K562 (cell line): Measurements from ENCODE around the gene POLR2H. TPM values are rescaled to one million over a fixed set of nuclear protein-coding genes. Genes with fewer than 3 reads are reported as not detected.

Experiments used
- C11orf30 ChIP-seq: fragments of 450-650 bp; IDR thresholded peaks from 2 replicates; pipeline ENCODE4 v1.6.1; 2016; ENCODE audit warnings: low read depth, mild to moderate bottlenecking
- CC2D1A ChIP-seq: fragments of 450-650 bp; IDR thresholded peaks from 2 replicates; pipeline ENCODE4 v1.6.1; 2017; ENCODE audit warnings: mild to moderate bottlenecking
- CREM ChIP-seq: IDR thresholded peaks from 2 replicates; pipeline ENCODE4 v1.6.1; 2014; ENCODE audit warnings: antibody characterized with exemption, low read depth
- E2F5 ChIP-seq: sonication (generic); formaldehyde crosslinking; IDR thresholded peaks from 2 replicates; pipeline ENCODE4 v1.8.0; 2022; ENCODE audit warnings: mild to moderate bottlenecking, missing genetic modification reagents
- IRF1 ChIP-seq: sonication (generic); formaldehyde crosslinking; IDR thresholded peaks from 2 replicates; pipeline ENCODE4 v1.8.0; 2022; ENCODE audit warnings: missing genetic modification reagents, mild to moderate bottlenecking, borderline replicate concordance
- RBM14 ChIP-seq: fragments of 200-400 bp; formaldehyde crosslinking; IDR thresholded peaks from 2 replicates; pipeline ENCODE4 v1.6.1; 2018; ENCODE audit warnings: low read depth, mild to moderate bottlenecking, low read length, moderate library complexity, borderline replicate concordance; ENCODE audit not compliant: insufficient read depth
- RBM25 ChIP-seq: fragments of 200-400 bp; formaldehyde crosslinking; IDR thresholded peaks from 2 replicates; pipeline ENCODE4 v1.6.1; 2018; ENCODE audit warnings: low read length, low read depth, moderate library complexity; ENCODE audit not compliant: severe bottlenecking
- REST ChIP-seq, 2 experiments: fragments of 450-650 bp; formaldehyde crosslinking in 1 of 2; IDR thresholded peaks; 2 replicates each; pipeline versions ENCODE4 v1.4.0 to v1.6.1; 2014 to 2020; ENCODE audit warnings: mild to moderate bottlenecking in 2 of 2, borderline replicate concordance in 1 of 2, low read depth in 1 of 2
- SMC3 ChIP-seq: conservative IDR thresholded peaks from 2 replicates; pipeline ENCODE4 v1.6.1; 2011; ENCODE audit warnings: low read depth, low read length, improper control_type of control experiment; ENCODE audit not compliant: insufficient read depth
- SP1 ChIP-seq: sonication (generic); formaldehyde crosslinking; IDR thresholded peaks from 2 replicates; pipeline ENCODE4 v1.8.1; 2022; ENCODE audit warnings: mild to moderate bottlenecking, missing genetic modification reagents
- SRSF1 ChIP-seq: fragments of 200-400 bp; formaldehyde crosslinking; IDR thresholded peaks from 2 replicates; pipeline ENCODE4 v1.6.1; 2017; ENCODE audit warnings: mild to moderate bottlenecking, low read depth, low read length, moderate library complexity
- TFAM ChIP-seq: fragments of 250-450 bp; sonication (Bioruptor Pico); conservative IDR thresholded peaks from 2 replicates; pipeline ENCODE4 v1.5.0; 2021; ENCODE audit warnings: mild to moderate bottlenecking, moderate library complexity
- ZFP1 ChIP-seq: fragments of 450-650 bp; formaldehyde crosslinking; IDR thresholded peaks from 2 replicates; pipeline ENCODE4 v1.4.0; 2020; ENCODE audit warnings: mild to moderate bottlenecking, mixed read lengths
- ZNF124 ChIP-seq: sonication (generic); formaldehyde crosslinking; IDR thresholded peaks from 2 replicates; pipeline ENCODE4 v1.8.1; 2022; ENCODE audit warnings: missing genetic modification reagents
- ZNF165 ChIP-seq: fragments of 250-450 bp; sonication (Bioruptor Pico); IDR thresholded peaks from 2 replicates; pipeline ENCODE4 v1.4.0; 2020; ENCODE audit warnings: borderline replicate concordance
- ZNF175 ChIP-seq: fragments of 200-800 bp; sonication (Bioruptor generic); IDR thresholded peaks from 2 replicates; pipeline ENCODE4 v1.6.1; 2016; ENCODE audit warnings: low read depth, mild to moderate bottlenecking, missing genetic modification characterization, missing compliant biosample characterization
- polyA plus RNA-seq, 8 experiments: library from polyadenylated mRNA; depleted of rRNA in 4 of 8; stranded (reverse) in 5 of 8; unstranded in 3 of 8; fragments of >200 nt; fragmentation: Nextera tagmentation in 2 of 8; fragmentation: Illumina TruSeq in 1 of 8; extraction: Ambion mirVana in 2 of 8; extraction: Trizol in 1 of 8; gene quantifications; 2 replicates each; pipeline versions ENCODE4 v1.2.1 to v1.2.3, GENCODE V29; 2011 to 2014; ENCODE audit warnings: inconsistent platforms in 1 of 8, missing spikeins in 1 of 8
- total RNA-seq, 7 experiments: library from RNA; depleted of rRNA in 6 of 7; stranded (reverse); fragments of >200 nt in 6 of 7; fragmentation: Illumina TruSeq in 2 of 7; extraction: Trizol in 2 of 7; gene quantifications; 2 replicates each; pipeline versions ENCODE4 v1.2.1 to v1.2.3, GENCODE V29; 2011 to 2021; ENCODE audit warnings: low replicate concordance in 1 of 7
- TF ChIP-seq, protein P1 (sequence below): fragments of 250-450 bp; sonication (Bioruptor Pico); IDR thresholded peaks from 2 replicates; pipeline ENCODE4 v1.8.0; 2022; ENCODE audit warnings: inconsistent platforms

The POLR2H gene
- total and polyA plus RNA-seq, 9 of the 15 experiments (the other 6 are each of a cell fraction or from before 2014, with no cell fraction given) = 128 to 512 (median 220) TPM

DNA sequence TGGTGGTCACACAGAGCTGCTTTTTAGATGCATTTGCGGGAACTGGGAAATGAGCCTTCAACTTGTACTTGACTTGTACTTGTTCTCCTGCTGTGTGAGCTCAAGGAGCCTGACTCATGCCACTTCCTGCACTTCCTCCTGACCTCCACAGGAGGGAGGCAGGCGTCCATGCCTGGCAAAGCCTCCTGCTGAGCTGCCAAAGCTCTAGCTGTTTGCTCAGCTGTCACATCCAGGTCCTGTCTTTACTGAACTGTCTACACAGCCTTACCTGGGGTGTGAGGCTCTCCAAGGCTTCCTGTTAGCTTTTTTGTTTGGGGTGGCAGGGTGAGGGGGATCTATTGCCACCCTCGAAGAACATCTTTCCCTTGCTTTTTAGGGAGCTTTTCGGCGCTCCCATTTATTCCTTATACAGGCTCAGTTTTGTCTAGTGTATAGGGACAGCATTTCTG, 10.1 kb downstream of the POLR2H start (continued):
- TF ChIP-seq REST (IDR thresholded peaks at IDR 0.05; ENCODE audit: borderline replicate concordance) (peak; percentile 86), REST (CRISPR knock-in tag; IDR thresholded peaks at IDR 0.05; ENCODE audit: low read depth) (no peak), C11orf30 (no peak), TFAM (CRISPR knock-in tag) (no peak), E2F5 (CRISPR knock-in tag) (0 out of 2 replicates have a peak, but pooled peaks have one; percentile 36), ZNF124 (CRISPR knock-in tag) (no peak), SP1 (CRISPR knock-in tag) (0 out of 2 replicates have a peak, but pooled peaks have one; percentile 48), ZNF165 (no peak), RBM25 (no peak), CC2D1A (peak; percentile 70; the same call in 1 of the 2 replicates), RBM14 (no peak), SMC3 (peak; percentile 96), SRSF1 (no peak), IRF1 (CRISPR knock-in tag) (no peak), CREM (0 out of 2 replicates have a peak, but pooled peaks have one; percentile 9), ZNF175 (no peak), ZFP1 (CRISPR knock-in tag) (no peak)
- TF ChIP-seq, protein P1, sequence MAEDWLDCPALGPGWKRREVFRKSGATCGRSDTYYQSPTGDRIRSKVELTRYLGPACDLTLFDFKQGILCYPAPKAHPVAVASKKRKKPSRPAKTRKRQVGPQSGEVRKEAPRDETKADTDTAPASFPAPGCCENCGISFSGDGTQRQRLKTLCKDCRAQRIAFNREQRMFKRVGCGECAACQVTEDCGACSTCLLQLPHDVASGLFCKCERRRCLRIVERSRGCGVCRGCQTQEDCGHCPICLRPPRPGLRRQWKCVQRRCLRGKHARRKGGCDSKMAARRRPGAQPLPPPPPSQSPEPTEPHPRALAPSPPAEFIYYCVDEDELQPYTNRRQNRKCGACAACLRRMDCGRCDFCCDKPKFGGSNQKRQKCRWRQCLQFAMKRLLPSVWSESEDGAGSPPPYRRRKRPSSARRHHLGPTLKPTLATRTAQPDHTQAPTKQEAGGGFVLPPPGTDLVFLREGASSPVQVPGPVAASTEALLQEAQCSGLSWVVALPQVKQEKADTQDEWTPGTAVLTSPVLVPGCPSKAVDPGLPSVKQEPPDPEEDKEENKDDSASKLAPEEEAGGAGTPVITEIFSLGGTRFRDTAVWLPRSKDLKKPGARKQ = no peak
